Heart right ventricle (tissue), 16 donors: Measurements from ENCODE around the gene LNP1. TPM values are rescaled to one million over a fixed set of nuclear protein-coding genes. Genes with fewer than 3 reads are reported as not detected.

Experiments
- ATAC-seq, 8 donors: fragments of 200-7000 bp; cut with Tn5 transposase; one replicate each; pipeline ENCODE4 v1.9.1; 2020; ENCODE audit warnings: mild to moderate bottlenecking in 8 of 8, moderate library complexity in 8 of 8, moderate number of reproducible peaks in 1 of 8
- DNase-seq, 2 donors: peaks; one replicate each; pipeline ENCODE4 v3.0.0-alpha.2; 2020
- H3K27ac ChIP-seq, 10 donors: fragments of 200-600 bp; sonication (generic) in 2 of 10; one replicate each; pipeline versions ENCODE4 v1.5.0 to v1.8.0; 2020 to 2022; ENCODE audit warnings: mild to moderate bottlenecking in 3 of 10
- H3K27me3 ChIP-seq, 7 donors: fragments of 200-600 bp; one replicate each; pipeline ENCODE4 v1.8.0; 2021 to 2022; ENCODE audit warnings: mild to moderate bottlenecking in 2 of 7
- H3K36me3 ChIP-seq, 9 donors: fragments of 200-600 bp; sonication (generic) in 1 of 9; one replicate each; pipeline versions ENCODE4 v1.5.0 to v1.8.0; 2020 to 2022; ENCODE audit warnings: mild to moderate bottlenecking in 2 of 9
- H3K4me1 ChIP-seq, 9 donors: fragments of 200-600 bp; sonication (generic) in 1 of 9; one replicate each; pipeline versions ENCODE4 v1.5.0 to v1.8.0; 2020 to 2022; ENCODE audit warnings: mild to moderate bottlenecking in 4 of 9
- H3K4me3 ChIP-seq, 10 donors: fragments of 200-600 bp; sonication (generic) in 2 of 10; one replicate each; pipeline versions ENCODE4 v1.5.0 to v1.8.0; 2020 to 2022; ENCODE audit warnings: mild to moderate bottlenecking in 7 of 10, moderate library complexity in 2 of 10
- H3K9me3 ChIP-seq, 11 donors: fragments of 200-600 bp in 10 of 11; sonication (generic) in 2 of 11; one replicate each; pipeline versions ENCODE4 v1.5.0 to v1.8.0; 2013 to 2022; ENCODE audit warnings: mild to moderate bottlenecking in 2 of 11, control low read depth in 1 of 11, moderate library complexity in 1 of 11
- WGBS, 2 donors: extraction: QIAGEN DNeasy Blood & Tissue Kit; methylation state at CpG; one replicate each; pipeline ENCODE4 v1.1.7; 2013; ENCODE audit warnings: inconsistent platforms in 1 of 2; 5-methylcytosine and 5-hydroxymethylcytosine counted together
- intact Hi-C, 10 donors: fragments of 100-400 bp; cut with DNase I; formaldehyde crosslinking; loops; one replicate each; pipeline versions ENCODE4 v1.11.1 to v1.14.2; 2022
- polyA plus RNA-seq, 2 donors: library from polyadenylated mRNA; stranded (reverse); fragments of 200-250 nt; gene quantifications; one replicate each; pipeline ENCODE4 v1.2.3, GENCODE V29; 2013
- total RNA-seq, 10 donors: library from RNA; stranded (reverse); fragmentation: NEBNext Ultra II Directional in 3 of 10; extraction: Animal tissue kit (Norgen Biotek cat#: 25700) in 3 of 10; gene quantifications; one replicate each; pipeline versions ENCODE4 v1.2.1 to v1.2.4, GENCODE V29; 2021 to 2023
- TF ChIP-seq, protein P1 (sequence below), 9 donors: fragments of 200-600 bp; sonication (generic) in 2 of 9; IDR thresholded peaks; one replicate each; pipeline versions ENCODE4 v1.5.0 to v1.8.0; 2021 to 2022; ENCODE audit warnings: antibody characterized with exemption in 9 of 9, mild to moderate bottlenecking in 5 of 9, moderate library complexity in 1 of 9
- donor health status: Arrhythmogenic right ventricular cardiomyopathy.
- donor health status: ischemic (EF 13 %, LVEDD 7.1; RV severe dilation, severe dysfunction).
- donor health status: healthy with polysubstance abuse.
- donor health status: DM: no; HTN: yes; CAD: no.
- donor health status: DM: no; HTN: no; CAD: no.
- donor health status: ischemic (EF 25% LVEDD 6.9; RV normal size, moderate dysfunction).
- donor health status: ischemic (EF 25% LVEDD 5.7; RV mildly dilated, moderate dysfunction).
- donor health status: healthy.
- donor health status: DM: yes; HTN: yes; CAD: no.
- donor health status: Ischemic cardiomyopathy.
- donor health status: ischemic (EF 35%, LVEDD 5.7; RV mildly dilated, moderate dysfunction).
- donor health status: nonischemic (EF 11% LVEDD 7.7; RV severe dilation, severe dysfunction).
- donor health status: DM: yes; HTN: yes; CAD: no.
- donor health status: PGD.
- donor health status: ischemic (EF 29% LVEDD 5.4; RV normal size, mild dysfunction).
- donor health status: nonischemic (EF 23%, LVEDD 6.1; RV moderate dilation, normal function).

The LNP1 gene
- total and polyA plus RNA-seq, 12 donors = 1.2 to 5.3 (median 3.8) TPM

DNA sequence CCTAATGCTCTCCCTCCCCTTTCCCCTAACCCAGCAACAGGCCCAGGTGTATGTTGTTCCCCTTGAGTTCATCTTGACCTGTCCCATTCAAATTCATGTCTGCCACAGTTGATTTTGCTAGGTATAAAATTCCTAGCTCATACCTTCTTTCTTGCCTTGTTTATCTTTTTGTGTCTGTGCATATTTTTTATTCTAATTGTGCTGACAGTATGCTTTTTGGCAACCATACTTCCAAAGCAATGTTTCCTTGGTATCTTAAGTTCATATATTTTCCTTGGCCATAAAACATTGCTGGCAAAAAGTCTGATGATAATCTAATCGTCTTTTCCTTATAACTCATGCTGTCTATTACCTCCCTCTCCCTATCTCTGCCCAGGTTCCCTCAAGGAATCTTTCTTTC, 15.5 kb downstream of the LNP1 start:
- intact Hi-C loops = no loop called here
- no peak overlapping the region for H3K4me3 ChIP-seq
- H3K36me3 ChIP-seq = no peaks in the 10 kb centered on the region
- no peak overlapping the region for H3K27ac ChIP-seq
- H3K27me3 ChIP-seq = no peaks in the 10 kb centered on the region
- peaks cover 0 to 1% (median 0%) of the 10 kb centered on the region in 11 donors for H3K9me3 ChIP-seq
- DNase-seq (no peak), ATAC-seq (no peak)
- WGBS, 2 donors = 55 to 67% methylated on average over 1 of the region's 1 CpG
- TF ChIP-seq, protein P1, sequence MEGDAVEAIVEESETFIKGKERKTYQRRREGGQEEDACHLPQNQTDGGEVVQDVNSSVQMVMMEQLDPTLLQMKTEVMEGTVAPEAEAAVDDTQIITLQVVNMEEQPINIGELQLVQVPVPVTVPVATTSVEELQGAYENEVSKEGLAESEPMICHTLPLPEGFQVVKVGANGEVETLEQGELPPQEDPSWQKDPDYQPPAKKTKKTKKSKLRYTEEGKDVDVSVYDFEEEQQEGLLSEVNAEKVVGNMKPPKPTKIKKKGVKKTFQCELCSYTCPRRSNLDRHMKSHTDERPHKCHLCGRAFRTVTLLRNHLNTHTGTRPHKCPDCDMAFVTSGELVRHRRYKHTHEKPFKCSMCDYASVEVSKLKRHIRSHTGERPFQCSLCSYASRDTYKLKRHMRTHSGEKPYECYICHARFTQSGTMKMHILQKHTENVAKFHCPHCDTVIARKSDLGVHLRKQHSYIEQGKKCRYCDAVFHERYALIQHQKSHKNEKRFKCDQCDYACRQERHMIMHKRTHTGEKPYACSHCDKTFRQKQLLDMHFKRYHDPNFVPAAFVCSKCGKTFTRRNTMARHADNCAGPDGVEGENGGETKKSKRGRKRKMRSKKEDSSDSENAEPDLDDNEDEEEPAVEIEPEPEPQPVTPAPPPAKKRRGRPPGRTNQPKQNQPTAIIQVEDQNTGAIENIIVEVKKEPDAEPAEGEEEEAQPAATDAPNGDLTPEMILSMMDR (IDR thresholded peaks at IDR 0.05) = no peak
- peaks cover 0 to 5% (median 0%) of the 10 kb centered on the region in 9 donors for H3K4me1 ChIP-seq

DNA sequence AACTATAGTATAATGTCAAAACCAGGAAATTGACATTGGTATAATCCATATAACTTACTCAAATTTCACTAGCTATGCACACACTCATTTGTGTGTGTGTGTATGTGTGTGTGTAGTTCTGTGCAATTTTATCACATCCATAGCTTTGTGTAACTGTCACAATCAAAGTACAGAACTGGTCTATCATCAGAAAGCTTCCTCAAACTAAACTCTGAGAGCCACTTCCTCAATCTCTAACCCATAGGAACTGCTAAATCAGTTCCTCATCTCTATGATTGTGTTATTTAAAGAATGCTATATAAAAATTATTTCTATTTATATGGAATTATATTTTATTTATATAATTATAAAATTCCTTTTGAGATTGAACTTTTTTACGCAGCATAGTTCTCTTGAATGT, 18.1 kb downstream of the LNP1 start:
- ATAC-seq (no peak), DNase-seq (no peak)
- H3K27me3 ChIP-seq = no peaks in the 10 kb centered on the region
- no peak overlapping the region for H3K4me3 ChIP-seq
- TF ChIP-seq, protein P1 (IDR thresholded peaks at IDR 0.05) = no peak
- peaks cover 0 to 5% (median 0%) of the 10 kb centered on the region in 9 donors for H3K4me1 ChIP-seq
- H3K27ac ChIP-seq = no peak overlapping the region
- H3K9me3 ChIP-seq = no peaks in the 10 kb centered on the region
- H3K36me3 ChIP-seq = no peaks in the 10 kb centered on the region
- intact Hi-C loops = no loop called here
- WGBS, 2 donors = 95 to 98% methylated on average over 1 of the region's 1 CpG

DNA sequence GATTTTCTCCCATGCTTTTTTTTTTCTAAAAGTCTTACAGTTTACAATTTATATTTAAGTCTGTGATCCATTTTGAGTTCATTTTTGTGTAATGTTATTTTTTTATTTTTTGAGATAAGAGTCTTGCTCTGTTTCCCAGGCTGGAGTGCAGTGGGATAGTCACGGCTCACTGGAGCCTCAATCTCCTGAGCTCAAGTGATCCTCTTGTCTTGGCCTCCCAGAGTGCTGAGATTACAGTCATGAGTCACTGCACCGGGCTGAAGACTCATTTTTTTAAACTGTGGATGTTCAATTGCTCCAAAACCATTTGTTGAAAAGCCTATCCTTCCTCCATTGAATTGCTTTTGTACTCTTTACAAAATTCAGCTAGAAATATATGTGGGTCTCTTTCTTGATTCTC, 19.5 kb downstream of the LNP1 start:
- H3K4me3 ChIP-seq = no peak overlapping the region
- H3K27ac ChIP-seq = no peak overlapping the region
- intact Hi-C loops = no loop called here
- DNase-seq (no peak), ATAC-seq (no peak)
- no peaks in the 10 kb centered on the region for H3K9me3 ChIP-seq
- no peaks in the 10 kb centered on the region for H3K27me3 ChIP-seq
- peaks cover 0 to 5% (median 0%) of the 10 kb centered on the region in 9 donors for H3K4me1 ChIP-seq
- TF ChIP-seq, protein P1 (IDR thresholded peaks at IDR 0.05) = no peak
- 65 to 79% methylated on average over 2 of the region's 2 CpGs for WGBS, 2 donors
- no peaks in the 10 kb centered on the region for H3K36me3 ChIP-seq

- no peak for ATAC-seq
These were observed 22.3 kb downstream of the LNP1 start for GRCh38 chr3:100423611-100424010.

More at GRCh38 chr3:100423611-100424010, 22.3 kb downstream of the LNP1 start:
- Histone ChIP-seq H3K9me3 (no peaks in the 10 kb centered on the region), H3K36me3 (no peaks in the 10 kb centered on the region), H3K27me3 (no peaks in the 10 kb centered on the region), H3K4me1 (peaks cover 0 to 24% (median 8%) of the 10 kb centered on the region in 9 donors), H3K27ac (no peak overlapping the region), H3K4me3 (no peak overlapping the region)
- intact Hi-C loops = no loop called here
- DNase-seq = no peak
- WGBS, 2 donors = 95 to 98% methylated on average over 5 of the region's 5 CpGs
- TF ChIP-seq, protein P1 (IDR thresholded peaks at IDR 0.05) = no peak
